Endothelial cell of umbilical vein (primary cell): Measurements from ENCODE around the gene YARS1. TPM values are rescaled to one million over a fixed set of nuclear protein-coding genes. Genes with fewer than 3 reads are reported as not detected.
A peak's percentile ranks its signal among the peaks of the same experiment; 100 is the strongest.
"Not testable (repeated sequence)": the region's sequence is repeated elsewhere in the genome, so short reads cannot be mapped to it uniquely, and the experiment has no call there.

Experiments used
- BruUV-seq: library from RNA; stranded (reverse); fragments of 400-500 nt; replicated peaks from 2 replicates; lab custom pipeline; 2021; lab: Mats Ljungman, UMichigan
- CTCF ChIA-PET: fragments of 300-600, 350-600 bp; sonication (Branson Sonifier 250); formaldehyde crosslinking; loops from one replicate; lab custom pipeline; 2021; ENCODE audit warnings: antibody characterized with exemption, inconsistent platforms; lab: Charles Lee
- POLR2A ChIA-PET: fragments of 300-600, 350-600 bp; sonication (Branson Sonifier 250); formaldehyde crosslinking; loops from one replicate; lab custom pipeline; 2021; ENCODE audit warnings: antibody characterized with exemption, inconsistent platforms; lab: Charles Lee
- DNase-seq: peaks from one replicate; pipeline ENCODE4 v3.0.0-alpha.2; 2011; ENCODE audit warnings: low read depth, low spot score
- FAIRE-seq: peaks from 2 replicates; lab custom pipeline; 2011; peaks lifted over from hg19 to GRCh38; lab: Jason Lieb, UNC
- H2AFZ ChIP-seq: 2 replicates; pipeline ENCODE4 v1.6.0; 2012; ENCODE audit warnings: low read depth, low read length, control low read depth, inconsistent platforms
- H3K27ac ChIP-seq: 2 replicates; pipeline ENCODE4 v1.5.1; 2011; ENCODE audit warnings: low read depth, mild to moderate bottlenecking, control low read depth, low read length, moderate library complexity; ENCODE audit not compliant: insufficient read depth
- H3K27me3 ChIP-seq, 2 experiments: 2 replicates each; pipeline versions ENCODE4 v1.6.0 to v1.6.1; 2011; ENCODE audit warnings: low read length in 2 of 2, mixed read lengths in 1 of 2; ENCODE audit not compliant: control insufficient read depth in 2 of 2, insufficient read depth in 2 of 2
- H3K36me3 ChIP-seq, 2 experiments: 2 replicates in 1 of 2; 3 replicates in 1 of 2; pipeline ENCODE4 v1.5.1; 2011; ENCODE audit warnings: low read length in 2 of 2, mild to moderate bottlenecking in 1 of 2, moderate library complexity in 1 of 2; ENCODE audit not compliant: control insufficient read depth in 2 of 2, insufficient read depth in 2 of 2; ENCODE audit errors: extremely low read depth in 1 of 2
- H3K4me1 ChIP-seq: 3 replicates; pipeline ENCODE4 v1.5.1; 2011; ENCODE audit warnings: mild to moderate bottlenecking, low read length; ENCODE audit not compliant: control insufficient read depth, insufficient read depth; ENCODE audit errors: extremely low read depth
- H3K4me2 ChIP-seq: 2 replicates; pipeline ENCODE4 v1.6.1; 2011; ENCODE audit warnings: low read length, control low read depth, mixed read lengths; ENCODE audit not compliant: insufficient read depth
- H3K4me3 ChIP-seq, 3 experiments: fragments of 200-600 bp in 1 of 3; sonication (generic), shearing (Covaris generic) in 1 of 3; replicated peaks in 1 of 3; 2 replicates each; pipeline ENCODE4 v1.5.1; 2011 to 2016; ENCODE audit warnings: control low read depth in 3 of 3, low read length in 3 of 3, mild to moderate bottlenecking in 2 of 3, inconsistent platforms in 1 of 3, low read depth in 1 of 3, moderate library complexity in 1 of 3; ENCODE audit not compliant: insufficient read depth in 1 of 3
- H3K79me2 ChIP-seq: 2 replicates; pipeline ENCODE4 v1.6.0; 2012; ENCODE audit warnings: low read length, inconsistent platforms; ENCODE audit not compliant: control insufficient read depth, insufficient read depth
- H3K9ac ChIP-seq: replicated peaks from 2 replicates; pipeline ENCODE3; 2011; ENCODE audit warnings: low read length, control low read depth; ENCODE audit not compliant: insufficient read depth; ENCODE audit errors: extremely low read depth
- H3K9me1 ChIP-seq: replicated peaks from 3 replicates; pipeline ENCODE4 v1.6.0; 2011; ENCODE audit warnings: mild to moderate bottlenecking, low read length; ENCODE audit not compliant: control insufficient read depth, insufficient read depth; ENCODE audit errors: extremely low read depth
- H3K9me3 ChIP-seq: replicated peaks from 2 replicates; pipeline ENCODE4 v1.5.1; 2012; ENCODE audit warnings: low read length, inconsistent platforms; ENCODE audit not compliant: control insufficient read depth, insufficient read depth
- H4K20me1 ChIP-seq: replicated peaks from 2 replicates; pipeline ENCODE3; 2011; ENCODE audit warnings: mild to moderate bottlenecking, low read length; ENCODE audit not compliant: control insufficient read depth, insufficient read depth; ENCODE audit errors: extremely low read depth
- CTCF ChIP-seq, 2 donors: IDR thresholded peaks; 1 replicate in 1 of 2; 2 replicates in 1 of 2; pipeline ENCODE4 v1.5.1; 2011; ENCODE audit warnings: low read length in 2 of 2, mild to moderate bottlenecking in 2 of 2, moderate library complexity in 2 of 2, control low read depth in 1 of 2, inconsistent platforms in 1 of 2, low read depth in 1 of 2; ENCODE audit not compliant: insufficient read depth in 1 of 2; ENCODE audit errors: extremely low read depth in 1 of 2
- GATA2 ChIP-seq: IDR thresholded peaks from 2 replicates; pipeline ENCODE4 v1.7.0; 2011; ENCODE audit warnings: low read depth, mild to moderate bottlenecking, moderate library complexity, mixed read lengths, low read length; ENCODE audit not compliant: insufficient read length, insufficient read depth
- JUN ChIP-seq: IDR thresholded peaks from 2 replicates; pipeline ENCODE4 v1.6.1; 2011; ENCODE audit warnings: borderline replicate concordance, low read depth; ENCODE audit not compliant: insufficient read length, insufficient read depth
- dilution Hi-C: fragments of 300-500 bp; cut with MboI; formaldehyde crosslinking; loops from one replicate; pipeline ENCODE4 v1.15.0; 2019; ENCODE audit warnings: low sequenced_read_pairs; ENCODE audit not compliant: extremely low pct_ligation_motif_present
- intact Hi-C: fragments of 100-400 bp; cut with micrococcal nuclease; formaldehyde crosslinking; loops from one replicate; pipeline ENCODE4 v1.10.0; 2022
- polyA plus RNA-seq, 4 experiments: library from polyadenylated mRNA; depleted of rRNA in 3 of 4; stranded (reverse) in 3 of 4; unstranded in 1 of 4; fragments of >200 nt; gene quantifications; 2 replicates each; pipeline versions ENCODE4 v1.2.1 to v1.2.3, GENCODE V29; 2011 to 2012; ENCODE audit warnings: missing spikeins in 1 of 4
- total RNA-seq: library from RNA; stranded (reverse); gene quantifications from 2 replicates; pipeline ENCODE4 v1.2.3, GENCODE V29; 2021

The YARS1 gene
- total and polyA plus RNA-seq, 2 donors (not counting 3 experiments of a cell fraction or from before 2014, with no cell fraction given) = 38.2 to 144 TPM

GRCh38 chr1:32789356-32789755 lies 27.8 kb downstream of the YARS1 start:
- dilution Hi-C loops, H3K36me3 ChIP-seq, BruUV-seq, H3K4me2 ChIP-seq, H4K20me1 ChIP-seq, H3K9me1 ChIP-seq, H3K79me2 ChIP-seq, H3K4me3 ChIP-seq, H2AFZ ChIP-seq, FAIRE-seq, H3K27ac ChIP-seq, H3K9ac ChIP-seq, H3K9me3 ChIP-seq, H3K4me1 ChIP-seq, intact Hi-C loops, H3K27me3 ChIP-seq: not testable (repeated sequence)
- CTCF ChIA-PET = interaction anchor here (0.7 to 3.1 kb wide), 2 partner anchors 16 to 77 kb away, joined by 3 to 16 read pairs; no protein-coding TSS in a partner anchor
- DNase-seq = peak; percentile 50
- POLR2A ChIA-PET = interaction anchor here (0.7 kb wide), 1 partner anchor 28 kb away, joined by 5 read pairs; no protein-coding TSS in a partner anchor
- peak; percentile 19 for TF ChIP-seq JUN

- Histone ChIP-seq H3K4me3 (no peak overlapping the region), H3K9ac (peak overlapping the region; percentile 25), H3K4me1 (peaks cover 18% of the 10 kb centered on the region), H2AFZ (no peak overlapping the region), H3K79me2 (no peaks in the 10 kb centered on the region), H3K9me1 (no peaks in the 10 kb centered on the region), H4K20me1 (no peaks in the 10 kb centered on the region), H3K27me3 (no peaks in the 10 kb centered on the region), H3K27ac (no peak overlapping the region), H3K36me3 (peaks cover 4 to 10% of the 10 kb centered on the region in 2 experiments), H3K4me2 (peak overlapping the region; percentile 14), H3K9me3 (no peaks in the 10 kb centered on the region)
- no peak for TF ChIP-seq GATA2
- peak; percentile 24 to 40 for TF ChIP-seq CTCF (IDR thresholded peaks at IDR 0.05; ENCODE audit: extremely low read depth in 1 of 2, insufficient read depth in 1 of 2, low read depth in 1 of 2, low read length in 2 of 2)
- BruUV-seq = no TSS peak
- ChIA-PET POLR2A (no interaction called here), CTCF (interaction anchor here (0.7 to 3.1 kb wide), 6 partner anchors 9 to 75 kb away, joined by 3 to 16 read pairs (median 4); no protein-coding TSS in a partner anchor)
- DNase-seq (peak; percentile 65), FAIRE-seq (peak; percentile 87)
- intact Hi-C loops (loop anchor here (1.0 kb wide), 2 partner anchors 75 to 386 kb away; no protein-coding TSS in a partner anchor), dilution Hi-C loops (no loop called here)
These were observed 30.3 kb downstream of the YARS1 start for GRCh38 chr1:32786856-32787255.
